Neuronal stem cell (in vitro differentiated cells): ENCODE measurements around the gene DIPK1C.

Experiments
- DNase-seq: peaks from one replicate; pipeline ENCODE4 v3.0.0-alpha.2; 2013; ENCODE audit warnings: low spot score
- H2AFZ ChIP-seq: one replicate; pipeline ENCODE4 v1.6.1; 2013; ENCODE audit warnings: mild to moderate bottlenecking, low read length, inconsistent platforms
- H2AK5ac ChIP-seq: 2 replicates; pipeline ENCODE4 v1.6.1; 2013; ENCODE audit warnings: low read depth, mild to moderate bottlenecking, inconsistent platforms, low read length, moderate library complexity, mixed read lengths
- H2BK120ac ChIP-seq: 2 replicates; pipeline ENCODE4 v1.6.1; 2013; ENCODE audit warnings: low read depth, mild to moderate bottlenecking, inconsistent platforms, low read length, moderate library complexity, mixed read lengths
- H2BK12ac ChIP-seq: one replicate; pipeline ENCODE4 v1.6.1; 2013; ENCODE audit warnings: low read length, inconsistent platforms
- H2BK15ac ChIP-seq: 2 replicates; pipeline ENCODE4 v1.6.1; 2013; ENCODE audit warnings: mild to moderate bottlenecking, low read length, inconsistent platforms, mixed read lengths
- H2BK5ac ChIP-seq: one replicate; pipeline ENCODE4 v1.6.1; 2013; ENCODE audit warnings: inconsistent platforms, mild to moderate bottlenecking, low read length, moderate library complexity
- H3K14ac ChIP-seq: one replicate; pipeline ENCODE4 v1.6.1; 2013; ENCODE audit warnings: low read length, inconsistent platforms
- H3K18ac ChIP-seq: 2 replicates; pipeline ENCODE4 v1.6.1; 2013; ENCODE audit warnings: low read length, inconsistent platforms
- H3K23ac ChIP-seq: 2 replicates; pipeline ENCODE4 v1.6.1; 2013; ENCODE audit warnings: low read depth, mild to moderate bottlenecking, mixed read lengths, low read length, inconsistent platforms; ENCODE audit not compliant: poor library complexity
- H3K27ac ChIP-seq: replicated peaks from 3 replicates; pipeline ENCODE4 v1.5.1; 2013; ENCODE audit warnings: low read length, inconsistent platforms
- H3K27me3 ChIP-seq, 3 experiments: 2 replicates each; pipeline ENCODE4 v1.6.1; 2013; ENCODE audit warnings: low read length in 3 of 3, mild to moderate bottlenecking in 2 of 3, inconsistent platforms in 1 of 3, low read depth in 1 of 3, mixed read lengths in 1 of 3, moderate library complexity in 1 of 3; ENCODE audit not compliant: control insufficient read depth in 3 of 3, insufficient read depth in 3 of 3
- H3K36me3 ChIP-seq, 2 donors: replicated peaks in 1 of 2; 2 replicates each; pipeline ENCODE4 v1.6.1; 2013; ENCODE audit warnings: low read length in 2 of 2; ENCODE audit not compliant: control insufficient read depth in 2 of 2, insufficient read depth in 2 of 2
- H3K4ac ChIP-seq: 2 replicates; pipeline ENCODE4 v1.6.1; 2013; ENCODE audit warnings: inconsistent platforms, mild to moderate bottlenecking, low read length, moderate library complexity
- H3K4me1 ChIP-seq, 2 donors: 1 replicate in 1 of 2; 2 replicates in 1 of 2; pipeline ENCODE4 v1.6.1; 2013; ENCODE audit warnings: low read length in 2 of 2, low read depth in 1 of 2; ENCODE audit not compliant: control insufficient read depth in 2 of 2, insufficient read depth in 1 of 2
- H3K4me2 ChIP-seq: one replicate; pipeline ENCODE4 v1.6.1; 2013; ENCODE audit warnings: mild to moderate bottlenecking, low read length, inconsistent platforms; ENCODE audit not compliant: insufficient read depth, poor library complexity, severe bottlenecking
- H3K4me3 ChIP-seq, 2 donors: 2 replicates each; pipeline ENCODE4 v1.5.1; 2013; ENCODE audit warnings: low read length in 2 of 2, mild to moderate bottlenecking in 2 of 2, inconsistent platforms in 1 of 2, moderate library complexity in 1 of 2
- H3K79me1 ChIP-seq: one replicate; pipeline ENCODE4 v1.6.1; 2013; ENCODE audit warnings: low read depth, mild to moderate bottlenecking, inconsistent platforms, low read length, moderate library complexity
- H3K9ac ChIP-seq: one replicate; pipeline ENCODE4 v1.6.1; 2013; ENCODE audit warnings: mild to moderate bottlenecking, low read depth, low read length, inconsistent platforms; ENCODE audit not compliant: poor library complexity
- H3K9me3 ChIP-seq, 2 donors: replicated peaks in 1 of 2; 2 replicates each; pipeline versions ENCODE3 to v1.6.1; 2013; ENCODE audit warnings: low read length in 2 of 2, mild to moderate bottlenecking in 2 of 2, inconsistent platforms in 1 of 2, low read depth in 1 of 2, mixed read lengths in 1 of 2, moderate library complexity in 1 of 2; ENCODE audit not compliant: control insufficient read depth in 2 of 2, insufficient read depth in 1 of 2
- H4K8ac ChIP-seq: one replicate; pipeline ENCODE4 v1.6.1; 2013; ENCODE audit warnings: low read depth, mild to moderate bottlenecking, inconsistent platforms, low read length, moderate library complexity
- H4K91ac ChIP-seq: one replicate; pipeline ENCODE4 v1.6.1; 2013; ENCODE audit warnings: low read length, low read depth, mild to moderate bottlenecking, inconsistent platforms; ENCODE audit not compliant: poor library complexity
- WGBS, 2 donors: extraction: QIAGEN DNeasy Blood & Tissue Kit; methylation state at CpG; one replicate each; pipeline ENCODE4 v1.1.7; 2013; ENCODE audit warnings: missing lambda C conversion rate in 2 of 2, mixed read lengths in 1 of 2; ENCODE audit not compliant: insufficient read length in 2 of 2, insufficient replicate concordance in 1 of 2; ENCODE audit errors: extremely low coverage in 2 of 2; 5-methylcytosine and 5-hydroxymethylcytosine counted together

Gene DIPK1C

DNA sequence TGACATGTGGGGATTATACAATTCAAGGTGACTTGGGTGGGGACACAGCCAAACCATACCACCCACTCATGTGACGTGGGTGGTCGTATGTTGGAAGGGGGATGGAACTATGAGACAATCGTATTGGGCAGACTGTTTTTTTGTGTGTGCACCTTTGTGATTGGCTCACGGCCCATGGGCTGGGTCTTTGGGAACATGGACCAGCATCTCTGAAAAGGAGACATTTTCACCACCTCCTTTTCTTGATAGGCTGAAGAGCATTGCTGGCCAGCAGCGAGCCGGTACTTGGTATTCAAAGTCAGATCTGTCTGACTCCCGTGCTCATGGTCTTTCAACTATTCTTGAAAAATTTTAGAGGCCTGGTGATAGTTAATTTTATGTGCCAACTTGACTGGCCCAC is 62.1 kb downstream of the DIPK1C start:
- Histone ChIP-seq H2BK12ac (no peak overlapping the region), H3K18ac (no peak overlapping the region), H3K23ac (no peak overlapping the region), H2BK15ac (no peak overlapping the region), H2BK120ac (no peak overlapping the region), H3K79me1 (no peaks in the 10 kb centered on the region), H3K14ac (no peak overlapping the region), H2AK5ac (no peak overlapping the region), H3K36me3 (no peaks in the 10 kb centered on the region), H3K27ac (no peak overlapping the region), H3K9ac (no peak overlapping the region), H3K4me1 (no peaks in the 10 kb centered on the region), H2BK5ac (no peak overlapping the region), H3K4me3 (no peak overlapping the region), H4K91ac (no peak overlapping the region), H2AFZ (no peak overlapping the region), H3K27me3 (peaks cover 0 to 26% (median 0%) of the 10 kb centered on the region in 3 experiments), H3K4me2 (no peak overlapping the region), H3K9me3 (no peaks in the 10 kb centered on the region), H3K4ac (no peak overlapping the region), H4K8ac (no peak overlapping the region)
- DNase-seq, result no peak
- no CpG with 5 or more reads among the region's 7 CpGs for WGBS, 2 donors

- Histone ChIP-seq H3K9me3 (no peaks in the 10 kb centered on the region), H2BK15ac (no peak overlapping the region), H3K27ac (no peak overlapping the region), H3K9ac (no peak overlapping the region), H3K23ac (no peak overlapping the region), H3K79me1 (no peaks in the 10 kb centered on the region), H3K27me3 (peaks cover 0 to 30% (median 0%) of the 10 kb centered on the region in 3 experiments), H2BK120ac (no peak overlapping the region), H3K18ac (no peak overlapping the region), H3K4me3 (no peak overlapping the region), H2BK12ac (no peak overlapping the region), H3K36me3 (no peaks in the 10 kb centered on the region), H3K14ac (no peak overlapping the region), H3K4ac (no peak overlapping the region), H2AFZ (no peak overlapping the region), H4K91ac (no peak overlapping the region), H2AK5ac (no peak overlapping the region), H3K4me1 (no peaks in the 10 kb centered on the region), H2BK5ac (no peak overlapping the region), H4K8ac (no peak overlapping the region), H3K4me2 (no peak overlapping the region)
- no peak for DNase-seq
- WGBS, 2 donors, result no CpG with 5 or more reads among the region's 4 CpGs
Measured at GRCh38 chr18:74392323-74392722, 64.8 kb downstream of the DIPK1C start.

DNA sequence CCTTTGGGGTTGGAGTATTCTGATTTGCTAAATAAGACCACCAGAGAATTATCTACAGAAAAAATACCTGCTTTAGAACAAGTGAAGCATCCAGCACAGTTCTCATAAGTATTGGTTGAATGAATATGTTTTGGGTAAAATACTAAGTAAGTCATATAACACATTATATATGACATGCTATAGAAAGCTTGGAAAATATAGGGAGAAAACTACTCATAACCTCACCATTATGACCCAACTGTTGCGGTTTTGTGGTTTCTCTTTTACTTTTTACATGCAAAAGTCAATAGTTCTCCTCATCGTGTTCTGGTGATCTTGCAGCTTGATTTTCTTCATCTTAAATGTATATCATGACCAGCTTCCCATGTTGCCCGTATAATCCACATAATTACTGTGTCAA is 66.2 kb downstream of the DIPK1C start:
- no peaks in the 10 kb centered on the region for H3K79me1 ChIP-seq
- H3K27me3 ChIP-seq, result peaks cover 0 to 20% (median 0%) of the 10 kb centered on the region in 3 experiments
- no peak overlapping the region for H2BK120ac ChIP-seq
- H3K9me3 ChIP-seq, result no peaks in the 10 kb centered on the region
- no peak overlapping the region for H2AFZ ChIP-seq
- no peak overlapping the region for H4K8ac ChIP-seq
- H3K23ac ChIP-seq, result no peak overlapping the region
- no peak overlapping the region for H3K4me2 ChIP-seq
- DNase-seq, result no peak
- no peak overlapping the region for H2BK5ac ChIP-seq
- H3K36me3 ChIP-seq, result no peaks in the 10 kb centered on the region
- no peak overlapping the region for H4K91ac ChIP-seq
- H3K4me3 ChIP-seq, result no peak overlapping the region
- H3K14ac ChIP-seq, result no peak overlapping the region
- H3K18ac ChIP-seq, result no peak overlapping the region
- no peak overlapping the region for H2AK5ac ChIP-seq
- no peak overlapping the region for H3K27ac ChIP-seq
- H2BK12ac ChIP-seq, result no peak overlapping the region
- H3K9ac ChIP-seq, result no peak overlapping the region
- no peak overlapping the region for H2BK15ac ChIP-seq
- peaks cover 0 to 4% of the 10 kb centered on the region in 2 donors for H3K4me1 ChIP-seq
- no CpG with 5 or more reads among the region's 3 CpGs for WGBS, 2 donors
- no peak overlapping the region for H3K4ac ChIP-seq

- H2BK12ac ChIP-seq, result no peak overlapping the region
- WGBS, 2 donors, result no CpG with 5 or more reads among the region's 20 CpGs
Measured at GRCh38 chr18:74389991-74390390, 67.1 kb downstream of the DIPK1C start.

More at GRCh38 chr18:74389991-74390390, 67.1 kb downstream of the DIPK1C start:
- no peak overlapping the region for H2BK5ac ChIP-seq
- H3K4me3 ChIP-seq, result no peak overlapping the region
- no peak overlapping the region for H2BK15ac ChIP-seq
- H3K18ac ChIP-seq, result peak overlapping the region; percentile 25
- H4K91ac ChIP-seq, result no peak overlapping the region
- no peak overlapping the region for H3K14ac ChIP-seq
- H3K4ac ChIP-seq, result no peak overlapping the region
- no peaks in the 10 kb centered on the region for H3K79me1 ChIP-seq
- H3K27ac ChIP-seq, result no peak overlapping the region
- H2BK120ac ChIP-seq, result no peak overlapping the region
- no peak for DNase-seq
- H4K8ac ChIP-seq, result no peak overlapping the region
- no peak overlapping the region for H3K4me2 ChIP-seq
- H2AK5ac ChIP-seq, result no peak overlapping the region
- H3K4me1 ChIP-seq, result peaks cover 0 to 4% of the 10 kb centered on the region in 2 donors
- no peaks in the 10 kb centered on the region for H3K36me3 ChIP-seq
- H3K23ac ChIP-seq, result no peak overlapping the region
- no peaks in the 10 kb centered on the region for H3K9me3 ChIP-seq
- no peak overlapping the region for H2AFZ ChIP-seq
- no peak overlapping the region for H3K9ac ChIP-seq
- H3K27me3 ChIP-seq, result peaks cover 0 to 18% (median 0%) of the 10 kb centered on the region in 3 experiments
